ENCODE measurements around the gene RAD51B. TPM values are rescaled to one million over a fixed set of nuclear protein-coding genes. Genes with fewer than 3 reads are reported as not detected.

The RAD51B gene
- total RNA-seq, 1 experiment from 2014 or later, result 20.0 TPM

DNA sequence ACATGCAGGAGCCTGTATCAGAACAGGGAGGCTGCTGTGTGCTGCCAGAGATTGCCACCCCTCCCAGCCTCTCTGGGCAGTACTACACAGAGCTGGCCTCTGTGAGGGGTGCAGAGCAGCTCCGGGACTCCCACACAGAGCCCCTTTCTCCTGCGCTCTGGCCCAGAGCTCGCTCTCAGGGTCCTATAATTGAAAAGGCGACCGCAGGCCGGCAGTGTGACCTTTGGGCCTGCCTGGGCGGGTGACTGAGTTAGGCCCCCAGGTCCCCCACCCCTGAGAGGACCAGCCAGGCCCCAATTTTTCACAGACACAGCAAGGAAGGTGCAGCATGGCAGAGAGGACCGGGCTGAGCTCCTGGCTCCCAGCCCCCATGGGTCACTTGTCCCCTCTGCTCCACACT lies 836.9 kb downstream of the RAD51B start:
- ATAC-seq (peak; percentile 44), DNase-seq (ENCODE audit: low read depth, low spot score) (no peak)
- Histone ChIP-seq H3K9ac (ENCODE audit: low read length) (no peak overlapping the region), H2AFZ (ENCODE audit: low read depth, low read length, poor library complexity, severe bottlenecking) (no peak overlapping the region), H3K9me2 (ENCODE audit: insufficient read depth) (no peaks in the 10 kb centered on the region), H3K27me3 (ENCODE audit: insufficient read depth, low read length) (no peaks in the 10 kb centered on the region), H3K4me2 (ENCODE audit: low read length) (no peak overlapping the region), H3K9me3 (ENCODE audit: control insufficient read depth in 1 of 2, insufficient read depth in 1 of 2, low read depth in 1 of 2, low read length in 2 of 2) (no peaks in the 10 kb centered on the region), H3K36me3 (ENCODE audit: control insufficient read depth in 1 of 2, insufficient read depth in 2 of 2, low read length in 2 of 2) (no peaks in the 10 kb centered on the region), H3K79me2 (ENCODE audit: insufficient read depth, low read length) (no peaks in the 10 kb centered on the region), H3K4me1 (ENCODE audit: control insufficient read depth in 1 of 2, insufficient read depth in 2 of 2, low read length in 2 of 2) (peaks cover 18 to 21% of the 10 kb centered on the region in 2 experiments; a peak in 2 of 4 replicates), H4K20me1 (ENCODE audit: insufficient read depth) (no peaks in the 10 kb centered on the region), H3K4me3 (replicated peaks in 1 of 2; ENCODE audit: low read depth in 1 of 2, low read length in 2 of 2) (no peak overlapping the region), H3K27ac (ENCODE audit: low read depth, low read length) (no peak overlapping the region; the same call in 1 of the 2 replicates)
- no TSS peak for BruUV-seq (replicated peaks)
- CTCF ChIA-PET, result no interaction called here
- POLR2A ChIA-PET, result no interaction called here
- RAD21 ChIA-PET (ENCODE audit: low non-redundant PET in 1 of 2, low total read pairs in 2 of 2, uncharacterized antibody in 2 of 2, unreplicated experiment in 2 of 2), result no interaction called here
- TF ChIP-seq EZH2phosphoT487 (IDR thresholded peaks at IDR 0.05; ENCODE audit: borderline replicate concordance) (no peak), POLR2AphosphoS5 (IDR thresholded peaks at IDR 0.05; ENCODE audit: low read depth, low read length) (no peak), SP1 (IDR thresholded peaks at IDR 0.05; ENCODE audit: low read depth) (no peak), EGR1 (IDR thresholded peaks at IDR 0.05; ENCODE audit: low read depth) (no peak), ZBTB33 (IDR thresholded peaks at IDR 0.05; ENCODE audit: extremely low read depth, insufficient replicate concordance, low read length) (no peak), ZFX (IDR thresholded peaks at IDR 0.05) (no peak), RAD21 (IDR thresholded peaks at IDR 0.05; ENCODE audit: low read depth) (no peak), POLR2A (IDR thresholded peaks at IDR 0.05; ENCODE audit: borderline replicate concordance, extremely low read depth, insufficient read depth, insufficient read length) (no peak), ELF1 (IDR thresholded peaks at IDR 0.05; ENCODE audit: borderline replicate concordance, low read depth) (no peak), TCF7L2 (IDR thresholded peaks at IDR 0.05; ENCODE audit: borderline replicate concordance, extremely low read depth, insufficient read depth, insufficient read length) (no peak), SIN3A (IDR thresholded peaks at IDR 0.05; ENCODE audit: low read depth) (no peak), EZH2 (IDR thresholded peaks at IDR 0.05) (no peak), CEBPB (IDR thresholded peaks at IDR 0.05; ENCODE audit: low read depth) (no peak), ZNF274 (IDR thresholded peaks at IDR 0.05; ENCODE audit: low read depth, low read length) (no peak), REST (IDR thresholded peaks at IDR 0.05; ENCODE audit: low read depth) (no peak)
- TF ChIP-seq, protein P1, sequence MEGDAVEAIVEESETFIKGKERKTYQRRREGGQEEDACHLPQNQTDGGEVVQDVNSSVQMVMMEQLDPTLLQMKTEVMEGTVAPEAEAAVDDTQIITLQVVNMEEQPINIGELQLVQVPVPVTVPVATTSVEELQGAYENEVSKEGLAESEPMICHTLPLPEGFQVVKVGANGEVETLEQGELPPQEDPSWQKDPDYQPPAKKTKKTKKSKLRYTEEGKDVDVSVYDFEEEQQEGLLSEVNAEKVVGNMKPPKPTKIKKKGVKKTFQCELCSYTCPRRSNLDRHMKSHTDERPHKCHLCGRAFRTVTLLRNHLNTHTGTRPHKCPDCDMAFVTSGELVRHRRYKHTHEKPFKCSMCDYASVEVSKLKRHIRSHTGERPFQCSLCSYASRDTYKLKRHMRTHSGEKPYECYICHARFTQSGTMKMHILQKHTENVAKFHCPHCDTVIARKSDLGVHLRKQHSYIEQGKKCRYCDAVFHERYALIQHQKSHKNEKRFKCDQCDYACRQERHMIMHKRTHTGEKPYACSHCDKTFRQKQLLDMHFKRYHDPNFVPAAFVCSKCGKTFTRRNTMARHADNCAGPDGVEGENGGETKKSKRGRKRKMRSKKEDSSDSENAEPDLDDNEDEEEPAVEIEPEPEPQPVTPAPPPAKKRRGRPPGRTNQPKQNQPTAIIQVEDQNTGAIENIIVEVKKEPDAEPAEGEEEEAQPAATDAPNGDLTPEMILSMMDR (IDR thresholded peaks at IDR 0.05 in 2 of 3, conservative IDR thresholded peaks at IDR 0.05 in 1 of 3; ENCODE audit: borderline replicate concordance in 1 of 3, insufficient read depth in 1 of 3, low read depth in 2 of 3, low read length in 2 of 3), result no peak
- TF ChIP-seq, protein P2, sequence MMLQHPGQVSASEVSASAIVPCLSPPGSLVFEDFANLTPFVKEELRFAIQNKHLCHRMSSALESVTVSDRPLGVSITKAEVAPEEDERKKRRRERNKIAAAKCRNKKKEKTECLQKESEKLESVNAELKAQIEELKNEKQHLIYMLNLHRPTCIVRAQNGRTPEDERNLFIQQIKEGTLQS (IDR thresholded peaks at IDR 0.05), result no peak
- intact Hi-C loops (cut with micrococcal nuclease), result no loop called here

Measured in HCT116 (cell line).